Peyer's patch (tissue), 4 donors: ENCODE results near the gene CKMT2.

Experiments used
- POLR2A ChIP-seq, 2 donors: fragments of 450-650 bp; IDR thresholded peaks; one replicate each; pipeline ENCODE4 v1.5.1; 2017; ENCODE audit warnings: antibody characterized with exemption in 2 of 2, mild to moderate bottlenecking in 2 of 2, moderate library complexity in 2 of 2
- TF ChIP-seq, protein P1 (sequence below), 6 experiments: fragments of 450-650 bp in 4 of 6; fragments of 200-600 bp in 2 of 6; sonication (generic) in 1 of 6; IDR thresholded peaks; one replicate each; pipeline ENCODE4 v1.5.1; 2017 to 2019; ENCODE audit warnings: antibody characterized with exemption in 6 of 6, mild to moderate bottlenecking in 3 of 6, moderate library complexity in 1 of 6

DNA sequence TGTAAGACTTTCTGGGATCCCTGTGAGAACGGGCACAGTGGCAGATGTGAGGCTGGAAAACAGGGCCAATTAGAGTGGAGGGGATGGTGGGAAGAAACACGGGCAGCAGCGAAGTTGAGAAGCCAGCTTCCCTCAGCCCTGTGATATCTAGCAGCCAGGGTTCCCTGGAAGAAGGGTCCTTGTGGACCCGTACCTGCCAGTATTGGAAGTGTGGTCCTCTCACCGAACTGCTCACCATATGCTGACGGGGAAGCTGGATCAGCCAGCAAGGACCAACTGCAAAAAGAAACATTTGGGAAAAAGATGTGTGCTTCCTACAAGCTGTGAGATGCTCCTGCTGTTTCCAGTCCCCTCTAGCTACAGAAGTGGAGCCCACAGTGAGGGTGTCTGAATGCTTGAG lies 13.6 kb downstream of the CKMT2 start:
- TF ChIP-seq, protein P1, sequence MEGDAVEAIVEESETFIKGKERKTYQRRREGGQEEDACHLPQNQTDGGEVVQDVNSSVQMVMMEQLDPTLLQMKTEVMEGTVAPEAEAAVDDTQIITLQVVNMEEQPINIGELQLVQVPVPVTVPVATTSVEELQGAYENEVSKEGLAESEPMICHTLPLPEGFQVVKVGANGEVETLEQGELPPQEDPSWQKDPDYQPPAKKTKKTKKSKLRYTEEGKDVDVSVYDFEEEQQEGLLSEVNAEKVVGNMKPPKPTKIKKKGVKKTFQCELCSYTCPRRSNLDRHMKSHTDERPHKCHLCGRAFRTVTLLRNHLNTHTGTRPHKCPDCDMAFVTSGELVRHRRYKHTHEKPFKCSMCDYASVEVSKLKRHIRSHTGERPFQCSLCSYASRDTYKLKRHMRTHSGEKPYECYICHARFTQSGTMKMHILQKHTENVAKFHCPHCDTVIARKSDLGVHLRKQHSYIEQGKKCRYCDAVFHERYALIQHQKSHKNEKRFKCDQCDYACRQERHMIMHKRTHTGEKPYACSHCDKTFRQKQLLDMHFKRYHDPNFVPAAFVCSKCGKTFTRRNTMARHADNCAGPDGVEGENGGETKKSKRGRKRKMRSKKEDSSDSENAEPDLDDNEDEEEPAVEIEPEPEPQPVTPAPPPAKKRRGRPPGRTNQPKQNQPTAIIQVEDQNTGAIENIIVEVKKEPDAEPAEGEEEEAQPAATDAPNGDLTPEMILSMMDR (IDR thresholded peaks at IDR 0.05) = no peak
- TF ChIP-seq POLR2A (IDR thresholded peaks at IDR 0.05) = no peak
